Stimulated activated CD8-positive, alpha-beta memory T cell treated with anti-CD3 and anti-CD28 coated beads, Interleukin-12 subunit alpha, Interleukin-12 subunit beta, amount 100 ng/mL, for 24 hours (primary cell): ENCODE data around the gene PPP1R15B.

Experiments
- DNase-seq: peaks from one replicate; pipeline ENCODE4 v3.0.0-alpha.2; 2020; ENCODE audit errors: extremely low read depth

Gene PPP1R15B

GRCh38 chr1:204420039-204421004, 8.7 kb upstream of the PPP1R15B start:
- DNase-seq: no peak

- DNase-seq: no peak
These were observed 7.4 kb upstream of the PPP1R15B start for GRCh38 chr1:204419064-204419403.

- DNase-seq: no peak
These were observed 6.8 kb upstream of the PPP1R15B start for GRCh38 chr1:204418174-204419063.

GRCh38 chr1:204417074-204417997, 5.7 kb upstream of the PPP1R15B start:
- no peak for DNase-seq

- no peak for DNase-seq
These were observed 5.0 kb upstream of the PPP1R15B start for GRCh38 chr1:204416589-204417073.

- no peak for DNase-seq
These were observed 3.7 kb upstream of the PPP1R15B start for GRCh38 chr1:204415351-204415750.

GRCh38 chr1:204414016-204414415, 2.4 kb upstream of the PPP1R15B start:
- no peak for DNase-seq

GRCh38 chr1:204413170-204413535, 1.5 kb upstream of the PPP1R15B start:
- no peak for DNase-seq

- no peak for DNase-seq
These were observed 748 bp downstream of the PPP1R15B start for GRCh38 chr1:204410688-204411450.

GRCh38 chr1:204409836-204410687, 1.6 kb downstream of the PPP1R15B start:
- DNase-seq: no peak

GRCh38 chr1:204409123-204409522, 2.5 kb downstream of the PPP1R15B start:
- no peak for DNase-seq

GRCh38 chr1:204408602-204409001, 3.0 kb downstream of the PPP1R15B start:
- no peak for DNase-seq

- DNase-seq: no peak
These were observed 3.5 kb downstream of the PPP1R15B start for GRCh38 chr1:204408074-204408507.

- no peak for DNase-seq
These were observed 4.2 kb downstream of the PPP1R15B start for GRCh38 chr1:204407295-204407971.

GRCh38 chr1:204406621-204407020, 5.0 kb downstream of the PPP1R15B start:
- no peak for DNase-seq

- no peak for DNase-seq
These were observed 5.6 kb downstream of the PPP1R15B start for GRCh38 chr1:204405988-204406387.

GRCh38 chr1:204404629-204405028, 7.0 kb downstream of the PPP1R15B start:
- DNase-seq: no peak

- DNase-seq: no peak
These were observed 9.2 kb downstream of the PPP1R15B start for GRCh38 chr1:204402391-204402790.

GRCh38 chr1:204401730-204402129, 9.9 kb downstream of the PPP1R15B start:
- DNase-seq: no peak
